Naive B cell (primary cell): Measurements from ENCODE around the gene KIF1B. TPM values are rescaled to one million over a fixed set of nuclear protein-coding genes. Genes with fewer than 3 reads are reported as not detected.

Source experiments
- ATAC-seq, 2 donors: fragments of 150-1000 bp; cut with Tn5 transposase; 2 replicates each; pipeline ENCODE4 v1.10.0; 2021; ENCODE audit warnings: low read depth in 2 of 2, mild to moderate bottlenecking in 2 of 2, moderate library complexity in 2 of 2
- DNase-seq: peaks from one replicate; pipeline ENCODE4 v3.0.0; 2022
- H3K27ac Mint-ChIP-seq, 6 donors: one replicate each; pipeline ENCODE4 v1.8.0; 2020 to 2022; ENCODE audit warnings: mild to moderate bottlenecking in 6 of 6, mixed read lengths in 6 of 6, moderate library complexity in 5 of 6, inconsistent platforms in 2 of 6
- H3K27me3 Mint-ChIP-seq, 3 donors: one replicate each; pipeline ENCODE4 v1.8.0; 2021 to 2022; ENCODE audit warnings: mixed read lengths in 3 of 3, mild to moderate bottlenecking in 1 of 3
- H3K36me3 Mint-ChIP-seq, 2 donors: one replicate each; pipeline ENCODE4 v1.8.0; 2020 to 2022; ENCODE audit warnings: mixed read lengths in 2 of 2, inconsistent platforms in 1 of 2, mild to moderate bottlenecking in 1 of 2
- H3K4me1 Mint-ChIP-seq, 3 donors: one replicate each; pipeline ENCODE4 v1.8.0; 2020 to 2022; ENCODE audit warnings: mixed read lengths in 3 of 3, inconsistent platforms in 1 of 3, mild to moderate bottlenecking in 1 of 3, moderate library complexity in 1 of 3
- H3K4me3 Mint-ChIP-seq, 8 donors: one replicate each; pipeline ENCODE4 v1.8.0; 2020 to 2022; ENCODE audit warnings: mild to moderate bottlenecking in 8 of 8, mixed read lengths in 8 of 8, moderate library complexity in 8 of 8, inconsistent platforms in 2 of 8
- H3K9me3 Mint-ChIP-seq, 7 donors: one replicate each; pipeline ENCODE4 v1.8.0; 2020 to 2022; ENCODE audit warnings: mixed read lengths in 7 of 7, mild to moderate bottlenecking in 5 of 7, inconsistent platforms in 2 of 7, moderate library complexity in 1 of 7
- polyA plus RNA-seq, 6 donors: library from polyadenylated mRNA; unstranded; fragments of 300-500 nt; fragmentation: Illumina TruSeq; gene quantifications; one replicate each; pipeline ENCODE4 v1.2.3, GENCODE V29; 2021; ENCODE audit warnings: low read depth in 6 of 6

The KIF1B gene
- polyA plus RNA-seq, 6 donors from 2014 or later = 0.84 to 2.0 (median 1.4) TPM

GRCh38 chr1:10316752-10317151 lies 106.4 kb downstream of the KIF1B start:
- ATAC-seq = no peak
- Mint-ChIP-seq H3K9me3 (no peaks in the 10 kb centered on the region), H3K27me3 (no peaks in the 10 kb centered on the region), H3K27ac (no peak overlapping the region), H3K4me3 (no peak overlapping the region), H3K36me3 (peaks cover 9% of the 10 kb centered on the region in 2 donors), H3K4me1 (no peaks in the 10 kb centered on the region)
- DNase-seq = no peak

- Mint-ChIP-seq H3K27me3 (no peaks in the 10 kb centered on the region), H3K36me3 (peaks cover 0 to 17% of the 10 kb centered on the region in 2 donors), H3K4me3 (no peak overlapping the region), H3K27ac (peak overlapping the region in 1 of 6 donors; percentile 62), H3K4me1 (no peaks in the 10 kb centered on the region), H3K9me3 (no peaks in the 10 kb centered on the region)
- ATAC-seq = no peak
- no peak for DNase-seq
These were observed 109.4 kb downstream of the KIF1B start for GRCh38 chr1:10319750-10320149.

- no peaks in the 10 kb centered on the region for H3K27me3 Mint-ChIP-seq
These were observed 110.0 kb downstream of the KIF1B start for GRCh38 chr1:10320336-10320735.

GRCh38 chr1:10322821-10323220 lies 112.5 kb downstream of the KIF1B start:
- Mint-ChIP-seq H3K27me3 (no peaks in the 10 kb centered on the region), H3K4me3 (peak overlapping the region in 1 of 8 donors; percentile 37), H3K4me1 (no peaks in the 10 kb centered on the region), H3K27ac (no peak overlapping the region), H3K9me3 (no peaks in the 10 kb centered on the region), H3K36me3 (peaks cover 9 to 36% of the 10 kb centered on the region in 2 donors)
- no peak for DNase-seq
- ATAC-seq = no peak

More at GRCh38 chr1:10320336-10320735, 110.0 kb downstream of the KIF1B start:
- H3K4me3 Mint-ChIP-seq = no peak overlapping the region
- no peaks in the 10 kb centered on the region for H3K9me3 Mint-ChIP-seq
- no peak for ATAC-seq
- H3K4me1 Mint-ChIP-seq = no peaks in the 10 kb centered on the region
- H3K27ac Mint-ChIP-seq = no peak overlapping the region
- no peak for DNase-seq
- H3K36me3 Mint-ChIP-seq = peaks cover 0 to 23% of the 10 kb centered on the region in 2 donors

DNA sequence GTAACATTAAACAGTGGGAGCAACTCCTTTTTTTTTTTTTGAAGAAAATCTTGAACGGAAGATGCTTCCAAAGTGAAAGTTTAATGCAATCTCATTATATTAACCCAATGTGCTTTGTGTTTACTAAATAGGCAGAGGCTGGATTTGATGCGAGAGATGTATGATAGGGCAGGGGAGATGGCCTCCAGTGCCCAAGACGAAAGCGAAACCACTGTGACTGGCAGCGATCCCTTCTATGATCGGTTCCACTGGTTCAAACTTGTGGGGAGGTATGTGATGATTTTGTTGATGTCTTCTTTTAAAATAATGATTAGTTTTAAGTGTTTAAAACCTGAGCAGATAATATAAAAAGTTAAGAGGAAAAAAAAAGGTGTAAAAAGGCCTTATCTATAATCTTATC lies 114.3 kb downstream of the KIF1B start:
- Mint-ChIP-seq H3K36me3 (peaks cover 9 to 36% of the 10 kb centered on the region in 2 donors), H3K4me3 (no peak overlapping the region), H3K4me1 (no peaks in the 10 kb centered on the region), H3K27me3 (no peaks in the 10 kb centered on the region), H3K27ac (no peak overlapping the region), H3K9me3 (no peaks in the 10 kb centered on the region)
- DNase-seq (no peak), ATAC-seq (no peak)

GRCh38 chr1:10325521-10325920 lies 115.2 kb downstream of the KIF1B start:
- Mint-ChIP-seq H3K27me3 (no peaks in the 10 kb centered on the region), H3K27ac (peak overlapping the region in 1 of 6 donors; percentile 17), H3K36me3 (peaks cover 9 to 36% of the 10 kb centered on the region in 2 donors), H3K4me1 (no peaks in the 10 kb centered on the region), H3K4me3 (no peak overlapping the region), H3K9me3 (no peaks in the 10 kb centered on the region)
- ATAC-seq (no peak), DNase-seq (no peak)

- H3K27ac Mint-ChIP-seq = no peak overlapping the region
- H3K4me1 Mint-ChIP-seq = no peaks in the 10 kb centered on the region
- peaks cover 9 to 36% of the 10 kb centered on the region in 2 donors for H3K36me3 Mint-ChIP-seq
- ATAC-seq (no peak), DNase-seq (no peak)
- H3K9me3 Mint-ChIP-seq = no peaks in the 10 kb centered on the region
- H3K27me3 Mint-ChIP-seq = no peaks in the 10 kb centered on the region
- no peak overlapping the region for H3K4me3 Mint-ChIP-seq
These were observed 115.9 kb downstream of the KIF1B start for GRCh38 chr1:10326251-10326650.

GRCh38 chr1:10328180-10328963 lies 118.0 kb downstream of the KIF1B start:
- no peaks in the 10 kb centered on the region for H3K9me3 Mint-ChIP-seq
- H3K27me3 Mint-ChIP-seq = no peaks in the 10 kb centered on the region
- no peak overlapping the region for H3K4me3 Mint-ChIP-seq
- peaks cover 9 to 33% of the 10 kb centered on the region in 2 donors for H3K36me3 Mint-ChIP-seq
- no peaks in the 10 kb centered on the region for H3K4me1 Mint-ChIP-seq
- H3K27ac Mint-ChIP-seq = no peak overlapping the region
- DNase-seq (no peak), ATAC-seq (no peak)

- Mint-ChIP-seq H3K36me3 (peaks cover 0 to 13% of the 10 kb centered on the region in 2 donors), H3K27ac (no peak overlapping the region)
These were observed 127.1 kb downstream of the KIF1B start for GRCh38 chr1:10337436-10337835.

DNA sequence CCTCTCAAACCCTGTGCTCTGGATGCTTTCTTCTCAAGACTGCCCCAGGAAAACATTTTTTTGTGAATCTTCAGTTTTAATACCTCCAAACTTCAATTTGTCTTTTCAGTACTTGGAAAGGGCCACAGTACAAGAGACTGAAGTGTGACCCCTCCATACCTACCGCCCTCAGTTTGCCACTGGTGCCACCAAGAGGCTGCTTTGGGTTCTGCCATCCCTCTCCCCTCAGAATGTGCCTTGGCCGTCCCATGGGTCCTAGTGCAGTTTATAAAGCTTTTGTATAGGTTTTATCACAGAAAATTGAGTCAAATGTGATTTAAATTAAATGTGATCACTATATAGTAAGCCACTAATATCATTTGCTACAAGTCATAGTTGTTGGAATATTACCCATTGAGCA lies 127.7 kb downstream of the KIF1B start:
- ATAC-seq = peak in 1 of 2 donors; percentile 43

More at GRCh38 chr1:10337436-10337835, 127.1 kb downstream of the KIF1B start:
- ATAC-seq (no peak), DNase-seq (no peak)
- H3K4me1 Mint-ChIP-seq = no peaks in the 10 kb centered on the region
- no peaks in the 10 kb centered on the region for H3K9me3 Mint-ChIP-seq
- peak overlapping the region in 1 of 8 donors; percentile 9 for H3K4me3 Mint-ChIP-seq
- H3K27me3 Mint-ChIP-seq = no peaks in the 10 kb centered on the region

DNA sequence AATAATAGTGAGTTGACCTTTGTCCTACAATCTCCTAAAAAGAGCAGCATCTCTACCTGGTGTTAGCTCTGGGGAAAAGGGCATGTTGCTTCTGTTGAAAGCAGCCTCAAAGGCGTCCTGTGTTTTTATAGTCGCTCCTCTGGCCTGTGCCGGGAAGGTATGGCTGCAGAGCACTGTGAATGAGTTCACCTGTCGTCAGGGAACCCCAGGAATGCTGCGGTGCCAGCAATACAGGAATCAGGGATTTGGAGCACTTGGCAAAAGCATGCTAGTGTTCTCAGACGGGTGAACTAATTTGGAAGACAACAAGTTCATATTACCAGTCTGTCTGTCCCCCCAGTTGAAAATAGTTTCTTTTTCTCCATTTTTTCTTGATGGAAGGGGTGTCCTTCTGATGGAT lies 128.2 kb downstream of the KIF1B start:
- Mint-ChIP-seq H3K27ac (no peak overlapping the region), H3K36me3 (peaks cover 8 to 20% of the 10 kb centered on the region in 2 donors), H3K9me3 (no peaks in the 10 kb centered on the region), H3K4me3 (no peak overlapping the region), H3K4me1 (no peaks in the 10 kb centered on the region), H3K27me3 (no peaks in the 10 kb centered on the region)
- ATAC-seq = no peak
- DNase-seq = no peak

More for the DNA sequence above, 127.7 kb downstream of the KIF1B start:
- H3K36me3 Mint-ChIP-seq = peaks cover 4 to 17% of the 10 kb centered on the region in 2 donors
- H3K4me3 Mint-ChIP-seq = no peak overlapping the region
- H3K9me3 Mint-ChIP-seq = no peaks in the 10 kb centered on the region
- H3K27ac Mint-ChIP-seq = peak overlapping the region in 2 of 6 donors; percentile 59 to 66
- H3K27me3 Mint-ChIP-seq = no peaks in the 10 kb centered on the region
- no peak for DNase-seq
- H3K4me1 Mint-ChIP-seq = no peaks in the 10 kb centered on the region

GRCh38 chr1:10339036-10339567 lies 128.7 kb downstream of the KIF1B start:
- H3K9me3 Mint-ChIP-seq = no peaks in the 10 kb centered on the region
- H3K27ac Mint-ChIP-seq = peak overlapping the region in 1 of 6 donors; percentile 6
- no peak overlapping the region for H3K4me3 Mint-ChIP-seq

DNA sequence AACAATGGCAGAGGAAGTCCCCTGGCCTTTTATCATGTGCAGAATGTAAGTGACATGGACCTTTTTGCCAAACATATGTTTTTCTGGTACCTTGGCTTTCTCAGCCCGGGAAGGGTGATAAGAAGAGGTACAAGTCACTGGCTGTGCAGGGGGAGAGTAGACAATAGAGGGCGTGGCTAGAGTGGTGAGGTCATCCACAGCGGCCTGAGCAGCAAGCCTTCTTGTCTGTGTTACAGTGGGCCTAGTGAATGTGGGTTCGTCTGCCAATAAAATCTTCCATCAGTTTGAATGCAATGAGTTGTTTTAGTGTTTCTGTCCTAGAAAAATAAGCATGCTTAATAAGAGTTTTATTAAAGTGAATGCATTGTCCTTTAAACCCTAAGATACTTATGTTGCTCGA lies 129.4 kb downstream of the KIF1B start:
- H3K27ac Mint-ChIP-seq = no peak overlapping the region
- no peak overlapping the region for H3K4me3 Mint-ChIP-seq
- H3K27me3 Mint-ChIP-seq = no peaks in the 10 kb centered on the region
- H3K36me3 Mint-ChIP-seq = peaks cover 8 to 23% of the 10 kb centered on the region in 2 donors
- ATAC-seq (no peak), DNase-seq (no peak)
- no peaks in the 10 kb centered on the region for H3K4me1 Mint-ChIP-seq
- H3K9me3 Mint-ChIP-seq = no peaks in the 10 kb centered on the region

More at GRCh38 chr1:10339036-10339567, 128.7 kb downstream of the KIF1B start:
- H3K36me3 Mint-ChIP-seq = peaks cover 8 to 23% of the 10 kb centered on the region in 2 donors
- no peak for DNase-seq
- H3K27me3 Mint-ChIP-seq = no peaks in the 10 kb centered on the region
- ATAC-seq = no peak
- H3K4me1 Mint-ChIP-seq = no peaks in the 10 kb centered on the region

DNA sequence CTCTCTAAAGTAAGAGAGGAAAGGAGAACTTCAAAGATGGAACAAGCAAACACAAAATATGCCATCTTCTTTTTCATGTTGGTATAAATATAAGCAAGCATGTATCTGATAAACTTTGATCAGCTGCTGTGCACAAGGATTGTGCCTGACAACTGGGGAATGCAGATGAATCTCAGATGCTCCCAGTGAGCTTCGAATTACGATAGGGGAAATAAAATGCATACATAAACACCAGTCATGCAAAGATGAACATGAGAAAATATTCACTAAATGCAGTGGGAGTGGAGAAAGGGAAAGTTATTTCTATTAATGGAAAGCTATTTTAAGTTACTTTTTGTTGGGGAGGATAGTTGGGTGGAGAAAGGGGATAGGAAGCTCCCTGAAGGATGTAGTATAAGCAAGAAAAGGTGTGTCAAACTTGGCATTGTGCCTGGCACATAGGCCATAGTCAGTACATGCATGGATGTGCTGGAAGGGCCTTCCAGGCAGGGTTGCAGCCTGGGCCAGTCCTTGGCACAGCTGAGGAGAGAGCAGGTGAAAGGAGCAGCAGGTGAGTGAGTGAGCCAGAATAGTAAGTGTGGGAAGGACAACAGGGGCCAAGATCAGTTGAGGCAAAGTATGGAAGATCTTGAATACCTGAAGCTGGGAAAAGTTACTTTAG lies 130.7 kb downstream of the KIF1B start:
- ATAC-seq (no peak), DNase-seq (no peak)
- no peaks in the 10 kb centered on the region for H3K27me3 Mint-ChIP-seq
- no peak overlapping the region for H3K27ac Mint-ChIP-seq
- H3K4me1 Mint-ChIP-seq = no peaks in the 10 kb centered on the region
- H3K9me3 Mint-ChIP-seq = no peaks in the 10 kb centered on the region
- H3K36me3 Mint-ChIP-seq = peaks cover 8 to 23% of the 10 kb centered on the region in 2 donors
- H3K4me3 Mint-ChIP-seq = no peak overlapping the region
